ENCODE measurements around the gene NHSL1. TPM values are rescaled to one million over a fixed set of nuclear protein-coding genes. Genes with fewer than 3 reads are reported as not detected.

Gene NHSL1
- total RNA-seq, 2 experiments from 2014 or later: 0.53 to 0.95 TPM

GRCh38 chr6:138504764-138505689 is 5.7 kb upstream of the NHSL1 start:
- Mint-ChIP-seq H3K27me3 (peaks cover 1% of the 10 kb centered on the region), H3K4me1 (ENCODE audit: low read depth) (peaks cover 2% of the 10 kb centered on the region), H3K36me3 (no peaks in the 10 kb centered on the region), H3K9me3 (no peaks in the 10 kb centered on the region), H3K4me3 (no peak overlapping the region), H3K27ac (no peak overlapping the region)
- DNase-seq: no peak
- ChIA-PET CTCF (interaction anchor here (1.5 to 8.1 kb wide), 2 partner anchors 13 to 77 kb away, joined by 3 to 123 read pairs; no protein-coding TSS in a partner anchor), POLR2A (no interaction called here)
- intact Hi-C loops (cut with micrococcal nuclease): loop anchor here (5.0 kb wide), 1 partner anchor 218 kb away; no protein-coding TSS in a partner anchor

DNA sequence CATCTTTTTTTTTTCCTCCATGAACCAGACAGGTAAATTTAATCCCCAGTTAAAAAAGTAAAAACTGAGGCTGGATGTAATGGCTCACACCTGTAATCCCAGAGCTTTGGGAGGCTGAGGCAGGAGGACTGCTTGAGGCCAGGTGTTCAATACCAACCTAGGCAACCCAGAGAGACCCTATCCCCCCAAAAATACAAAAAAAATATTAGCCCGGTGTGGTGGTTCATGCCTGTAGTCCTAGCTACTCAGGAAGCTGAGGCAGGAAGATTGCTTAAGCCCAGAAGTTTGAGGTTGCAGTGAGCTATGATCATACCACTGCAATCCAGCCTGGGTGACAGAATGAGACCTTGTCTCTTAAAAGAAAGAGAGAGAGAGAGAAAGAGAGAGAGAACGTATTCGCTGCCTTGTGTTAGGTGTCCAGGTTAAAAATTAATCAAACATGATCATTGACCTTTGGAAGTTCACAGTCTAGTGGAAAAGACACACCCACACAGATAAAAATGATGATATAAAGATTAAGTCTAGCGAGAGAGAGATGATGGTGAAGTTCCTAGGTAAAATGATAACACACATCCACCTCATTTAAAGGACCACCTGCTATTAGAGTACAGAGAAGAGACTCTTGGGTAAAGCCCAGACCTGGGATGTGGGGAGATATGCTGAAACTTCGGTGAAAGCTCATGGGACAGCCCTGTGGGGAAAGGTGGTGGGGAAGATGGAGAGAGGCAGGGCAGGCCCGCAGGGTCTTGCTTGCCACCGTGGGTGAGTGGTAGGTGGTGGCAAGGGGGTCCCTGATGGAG is 4.8 kb upstream of the NHSL1 start:
- intact Hi-C loops (cut with micrococcal nuclease): no loop called here

DNA sequence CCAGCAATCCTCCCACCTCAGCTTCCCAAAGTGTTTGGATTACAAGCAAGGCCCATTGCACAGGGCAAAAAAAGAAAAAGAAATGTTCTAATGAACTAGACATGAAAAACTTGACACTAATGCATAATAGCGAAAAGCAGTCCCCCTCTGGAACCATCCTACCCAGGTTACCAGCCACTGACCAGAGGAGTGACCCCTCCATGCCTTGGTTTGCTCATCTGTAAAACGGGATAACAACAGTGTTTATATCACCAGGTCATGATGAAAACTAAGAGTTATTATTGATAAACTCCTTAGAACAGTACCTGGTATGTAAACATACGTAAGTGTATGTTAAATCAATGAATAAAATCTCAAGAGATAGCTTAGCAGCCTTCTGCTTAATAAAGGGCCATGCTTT is 3.3 kb upstream of the NHSL1 start:
- POLR2A ChIA-PET: no interaction called here
- intact Hi-C loops (cut with micrococcal nuclease): no loop called here
- CTCF ChIA-PET: interaction anchor here (0.6 to 2.0 kb wide), 3 partner anchors 8 to 970 kb away, joined by 3 to 8 read pairs (median 4); no protein-coding TSS in a partner anchor
- Mint-ChIP-seq H3K4me3 (no peak overlapping the region), H3K36me3 (no peaks in the 10 kb centered on the region), H3K27me3 (peaks cover 2% of the 10 kb centered on the region), H3K9me3 (no peaks in the 10 kb centered on the region), H3K27ac (no peak overlapping the region), H3K4me1 (ENCODE audit: low read depth) (peaks cover 4% of the 10 kb centered on the region)
- DNase-seq: no peak

More for the DNA sequence above, 4.8 kb upstream of the NHSL1 start:
- Mint-ChIP-seq H3K27me3 (no peaks in the 10 kb centered on the region), H3K27ac (no peak overlapping the region), H3K9me3 (no peaks in the 10 kb centered on the region), H3K4me1 (ENCODE audit: low read depth) (peaks cover 4% of the 10 kb centered on the region), H3K4me3 (no peak overlapping the region), H3K36me3 (no peaks in the 10 kb centered on the region)
- no peak for DNase-seq
- ChIA-PET CTCF (interaction anchor here (1.5 kb wide), 1 partner anchor 14 kb away, joined by 3 read pairs; no protein-coding TSS in a partner anchor), POLR2A (no interaction called here)

DNA sequence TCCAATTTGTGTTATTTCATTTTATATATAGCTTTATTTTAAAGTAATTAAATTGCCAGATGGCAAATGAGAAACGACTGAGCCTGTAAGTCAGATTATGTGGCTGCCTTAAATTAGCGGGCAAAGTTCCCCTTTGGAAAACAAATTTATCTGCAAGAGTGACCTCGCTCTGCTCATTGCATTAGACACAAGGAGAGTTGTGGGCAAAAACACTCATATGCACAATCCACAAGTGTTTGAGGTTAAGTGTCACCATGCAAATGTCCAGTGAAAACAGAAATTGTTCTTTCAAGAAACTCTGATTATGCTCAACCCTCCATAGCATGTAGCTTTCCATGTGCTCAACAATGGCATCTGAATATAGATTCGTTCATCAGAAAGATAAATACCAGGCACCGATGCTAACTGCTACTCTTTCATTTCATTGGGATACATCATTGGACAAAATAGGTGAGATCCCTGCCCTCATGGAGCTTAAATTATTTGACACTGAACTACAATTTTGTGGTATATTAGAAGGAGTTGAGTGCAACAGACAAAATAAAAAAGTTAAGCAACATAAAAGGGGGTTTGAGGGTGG is 1.7 kb upstream of the NHSL1 start:
- DNase-seq: no peak
- Mint-ChIP-seq H3K4me1 (ENCODE audit: low read depth) (peaks cover 4% of the 10 kb centered on the region), H3K27me3 (peaks cover 2% of the 10 kb centered on the region), H3K4me3 (no peak overlapping the region), H3K36me3 (no peaks in the 10 kb centered on the region), H3K27ac (no peak overlapping the region), H3K9me3 (no peaks in the 10 kb centered on the region)
- intact Hi-C loops (cut with micrococcal nuclease): no loop called here
- CTCF ChIA-PET: interaction anchor here (0.9 to 3.1 kb wide), 4 partner anchors 8 to 386 kb away, joined by 3 to 10 read pairs (median 4); no protein-coding TSS in a partner anchor
- POLR2A ChIA-PET: no interaction called here

- Mint-ChIP-seq H3K36me3 (no peaks in the 10 kb centered on the region), H3K4me3 (no peak overlapping the region), H3K27ac (no peak overlapping the region), H3K4me1 (ENCODE audit: low read depth) (peaks cover 4% of the 10 kb centered on the region), H3K27me3 (peaks cover 2% of the 10 kb centered on the region), H3K9me3 (no peaks in the 10 kb centered on the region)
- intact Hi-C loops (cut with micrococcal nuclease): no loop called here
- CTCF ChIA-PET: interaction anchor here (0.9 to 3.1 kb wide), 4 partner anchors 9 to 385 kb away, joined by 3 to 10 read pairs (median 4); no protein-coding TSS in a partner anchor
- no peak for DNase-seq
- POLR2A ChIA-PET: no interaction called here
Observed at GRCh38 chr6:138500045-138500665, 861 bp upstream of the NHSL1 start.

DNA sequence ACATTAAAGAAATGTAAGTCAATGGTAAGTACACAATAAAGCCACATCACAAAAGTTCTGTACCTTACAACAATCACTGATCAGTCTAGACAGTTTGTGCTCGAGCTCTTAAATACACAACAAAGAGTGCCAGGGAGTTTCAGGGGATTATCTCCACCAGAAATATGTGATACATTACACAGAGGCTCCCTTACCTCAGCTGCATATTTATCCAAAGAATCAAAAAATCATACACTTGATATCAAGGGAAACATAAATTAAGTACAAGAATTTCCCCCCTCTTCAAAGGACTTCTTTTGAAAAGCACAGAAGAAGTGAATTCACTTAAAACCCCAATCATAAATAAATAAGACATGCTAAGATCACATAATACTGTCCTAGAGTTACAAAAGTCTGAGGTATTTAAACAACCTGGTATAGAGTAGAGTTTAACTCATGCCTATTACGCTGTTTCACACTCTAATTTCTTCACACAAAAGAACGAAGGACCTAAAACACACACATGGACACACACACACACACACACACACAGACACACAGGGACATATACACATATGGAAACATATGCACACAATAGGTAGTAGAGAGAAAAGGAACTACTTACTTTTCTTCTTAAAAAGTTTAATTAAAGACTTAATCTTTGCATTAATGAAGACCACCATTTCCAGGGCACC is 528 bp downstream of the NHSL1 start:
- H3K4me3 Mint-ChIP-seq: no peak overlapping the region
- intact Hi-C loops (cut with micrococcal nuclease): no loop called here
- H3K4me1 Mint-ChIP-seq (ENCODE audit: low read depth): peaks cover 4% of the 10 kb centered on the region
- DNase-seq: no peak
- ChIA-PET POLR2A (no interaction called here), CTCF (interaction anchor here (3.1 kb wide), 1 partner anchor 11 kb away, joined by 10 read pairs; no protein-coding TSS in a partner anchor)
- no peaks in the 10 kb centered on the region for H3K36me3 Mint-ChIP-seq
- no peaks in the 10 kb centered on the region for H3K9me3 Mint-ChIP-seq
- H3K27ac Mint-ChIP-seq: no peak overlapping the region
- H3K27me3 Mint-ChIP-seq: peaks cover 2% of the 10 kb centered on the region

DNA sequence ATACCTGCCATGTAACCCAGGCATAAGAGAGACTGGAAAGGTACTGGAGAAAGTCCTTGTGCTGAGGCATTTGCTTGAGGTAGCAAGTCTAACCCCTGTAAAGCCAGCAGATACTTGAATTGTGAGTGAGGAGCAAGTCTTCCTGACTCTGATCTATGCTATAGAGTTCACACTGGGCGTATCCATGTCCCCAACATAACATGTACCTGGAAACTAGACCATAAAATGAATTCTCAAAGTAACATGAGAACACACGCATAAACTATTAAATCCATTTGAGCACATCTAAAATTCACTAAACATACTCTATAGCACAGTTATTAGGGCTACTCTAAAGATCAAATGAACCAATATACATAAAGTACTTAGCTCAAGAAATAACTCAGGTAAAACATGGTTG is 2.0 kb downstream of the NHSL1 start:
- H3K4me3 Mint-ChIP-seq: no peak overlapping the region
- ChIA-PET POLR2A (no interaction called here), CTCF (interaction anchor here (0.6 to 1.1 kb wide), 2 partner anchors 68 to 388 kb away, joined by 3 read pairs; no protein-coding TSS in a partner anchor)
- H3K36me3 Mint-ChIP-seq: no peaks in the 10 kb centered on the region
- H3K9me3 Mint-ChIP-seq: no peaks in the 10 kb centered on the region
- peaks cover 2% of the 10 kb centered on the region for H3K27me3 Mint-ChIP-seq
- intact Hi-C loops (cut with micrococcal nuclease): no loop called here
- DNase-seq: no peak
- peaks cover 4% of the 10 kb centered on the region for H3K4me1 Mint-ChIP-seq (ENCODE audit: low read depth)
- no peak overlapping the region for H3K27ac Mint-ChIP-seq

GRCh38 chr6:138494312-138494711 is 5.0 kb downstream of the NHSL1 start:
- DNase-seq: no peak
- intact Hi-C loops (cut with micrococcal nuclease): no loop called here
- POLR2A ChIA-PET: no interaction called here
- Mint-ChIP-seq H3K36me3 (no peaks in the 10 kb centered on the region), H3K9me3 (no peaks in the 10 kb centered on the region), H3K4me3 (no peak overlapping the region), H3K4me1 (ENCODE audit: low read depth) (peaks cover 1% of the 10 kb centered on the region), H3K27me3 (peaks cover 2% of the 10 kb centered on the region), H3K27ac (no peak overlapping the region)
- CTCF ChIA-PET: interaction anchor here (0.9 kb wide), 1 partner anchor 15 kb away, joined by 3 read pairs; no protein-coding TSS in a partner anchor

DNA sequence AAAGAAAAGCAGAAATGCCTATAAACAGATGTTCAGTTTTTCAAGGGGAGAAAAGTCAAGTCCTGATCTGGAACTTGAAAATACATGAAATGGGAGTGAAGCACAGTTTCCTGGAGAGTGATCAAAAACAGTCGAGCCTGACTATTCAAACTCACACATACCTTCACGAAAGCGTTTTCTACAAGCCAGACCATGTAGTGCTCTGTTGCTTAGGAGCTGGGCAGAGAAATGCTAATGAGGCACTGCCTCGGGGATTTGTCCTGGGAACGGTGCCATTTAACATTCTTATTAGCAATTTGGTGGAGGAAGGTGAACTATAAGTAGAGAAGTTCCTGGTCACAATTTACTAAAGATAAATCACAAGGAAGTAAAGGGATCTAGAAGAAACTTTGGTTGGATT is 5.9 kb downstream of the NHSL1 start:
- Mint-ChIP-seq H3K4me3 (no peak overlapping the region), H3K36me3 (no peaks in the 10 kb centered on the region), H3K4me1 (ENCODE audit: low read depth) (no peaks in the 10 kb centered on the region), H3K27ac (no peak overlapping the region), H3K27me3 (no peaks in the 10 kb centered on the region), H3K9me3 (no peaks in the 10 kb centered on the region)
- CTCF ChIA-PET: no interaction called here
- POLR2A ChIA-PET: no interaction called here
- intact Hi-C loops (cut with micrococcal nuclease): no loop called here
- no peak for DNase-seq

DNA sequence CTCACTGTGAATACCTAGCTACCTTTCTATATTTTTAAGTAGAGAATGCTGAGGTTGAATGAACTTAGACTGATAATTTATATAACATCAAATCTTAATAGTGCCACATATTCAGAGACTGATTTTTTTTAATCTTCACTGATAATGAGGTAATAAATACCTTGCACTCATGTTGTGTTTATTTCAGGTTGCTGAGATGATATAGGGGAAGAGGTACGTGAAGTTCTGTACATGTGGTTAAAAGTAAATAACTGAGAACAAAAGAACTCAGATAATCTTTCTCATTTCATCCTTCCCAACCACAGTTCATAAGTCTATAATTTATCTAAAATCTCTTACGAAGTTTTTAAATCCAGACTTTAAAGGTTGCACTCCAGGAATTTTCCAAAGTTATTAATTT is 6.4 kb downstream of the NHSL1 start:
- ChIA-PET CTCF (no interaction called here), POLR2A (no interaction called here)
- no peak for DNase-seq
- Mint-ChIP-seq H3K4me1 (ENCODE audit: low read depth) (no peaks in the 10 kb centered on the region), H3K4me3 (no peak overlapping the region), H3K9me3 (no peaks in the 10 kb centered on the region), H3K36me3 (no peaks in the 10 kb centered on the region), H3K27me3 (no peaks in the 10 kb centered on the region), H3K27ac (no peak overlapping the region)
- intact Hi-C loops (cut with micrococcal nuclease): no loop called here

DNA sequence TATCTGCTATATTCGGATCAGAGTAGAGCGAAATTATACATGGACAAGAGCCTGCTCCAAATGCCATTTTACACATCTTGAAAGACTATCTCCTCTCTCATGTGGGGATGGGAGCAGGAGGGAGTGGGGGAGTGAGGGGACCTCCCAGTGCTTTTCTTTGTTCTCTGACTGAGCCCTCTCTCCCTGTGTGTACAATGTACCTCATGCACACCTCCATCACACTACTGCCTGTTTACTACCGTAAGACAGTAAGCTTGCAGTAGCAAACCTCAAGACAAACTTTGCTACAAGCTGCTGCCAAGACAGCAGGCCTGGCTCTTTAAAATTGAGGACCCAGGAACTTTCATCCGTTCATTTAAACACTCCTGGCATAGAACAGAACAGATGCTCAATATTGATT is 7.2 kb downstream of the NHSL1 start:
- Mint-ChIP-seq H3K4me3 (no peak overlapping the region), H3K36me3 (no peaks in the 10 kb centered on the region), H3K27ac (no peak overlapping the region), H3K9me3 (no peaks in the 10 kb centered on the region), H3K4me1 (ENCODE audit: low read depth) (no peaks in the 10 kb centered on the region), H3K27me3 (no peaks in the 10 kb centered on the region)
- POLR2A ChIA-PET: interaction anchor here (0.6 kb wide), 1 partner anchor 23 kb away, joined by 4 read pairs; no protein-coding TSS in a partner anchor
- DNase-seq: no peak
- CTCF ChIA-PET: no interaction called here
- intact Hi-C loops (cut with micrococcal nuclease): no loop called here
